ENCODE data around the gene PDLIM5.
A peak's percentile ranks its signal among the peaks of the same experiment; 100 is the strongest.

PDLIM5 gene

DNA sequence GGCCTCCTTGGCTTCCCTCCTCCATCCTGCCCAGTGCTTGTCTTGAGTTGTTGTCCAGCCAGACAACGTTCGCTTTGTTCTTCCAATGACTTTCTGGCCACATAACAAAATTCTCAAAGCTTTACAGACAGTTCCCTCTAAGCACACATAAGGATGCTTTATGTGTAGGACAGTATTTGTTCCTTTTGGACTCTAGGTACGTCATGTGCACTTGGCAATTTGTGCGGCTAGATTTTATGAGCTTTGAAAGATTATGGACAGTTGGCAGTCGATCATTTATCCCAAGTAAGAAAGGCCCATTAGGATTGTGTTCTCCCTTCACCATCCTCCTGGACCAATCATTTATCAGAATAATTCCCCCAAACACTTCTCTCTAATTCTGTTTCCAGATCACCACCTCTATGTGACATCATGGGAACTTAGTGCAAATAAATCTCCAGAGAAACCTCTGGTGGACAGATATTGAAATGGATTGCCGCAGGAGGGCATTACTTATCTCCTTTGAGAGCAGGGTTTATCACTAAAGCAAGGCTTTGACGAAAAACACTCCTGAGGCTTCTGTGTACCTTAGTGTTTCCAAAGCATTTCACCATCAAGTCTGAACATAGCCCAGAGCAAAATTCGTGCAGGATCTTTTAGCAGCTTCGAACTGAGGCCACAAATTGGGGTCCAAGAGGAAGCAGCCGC is 228.6 kb downstream of the PDLIM5 start:
- no peak for DNase-seq (ENCODE audit: low read depth)
- TF ChIP-seq, protein P1, sequence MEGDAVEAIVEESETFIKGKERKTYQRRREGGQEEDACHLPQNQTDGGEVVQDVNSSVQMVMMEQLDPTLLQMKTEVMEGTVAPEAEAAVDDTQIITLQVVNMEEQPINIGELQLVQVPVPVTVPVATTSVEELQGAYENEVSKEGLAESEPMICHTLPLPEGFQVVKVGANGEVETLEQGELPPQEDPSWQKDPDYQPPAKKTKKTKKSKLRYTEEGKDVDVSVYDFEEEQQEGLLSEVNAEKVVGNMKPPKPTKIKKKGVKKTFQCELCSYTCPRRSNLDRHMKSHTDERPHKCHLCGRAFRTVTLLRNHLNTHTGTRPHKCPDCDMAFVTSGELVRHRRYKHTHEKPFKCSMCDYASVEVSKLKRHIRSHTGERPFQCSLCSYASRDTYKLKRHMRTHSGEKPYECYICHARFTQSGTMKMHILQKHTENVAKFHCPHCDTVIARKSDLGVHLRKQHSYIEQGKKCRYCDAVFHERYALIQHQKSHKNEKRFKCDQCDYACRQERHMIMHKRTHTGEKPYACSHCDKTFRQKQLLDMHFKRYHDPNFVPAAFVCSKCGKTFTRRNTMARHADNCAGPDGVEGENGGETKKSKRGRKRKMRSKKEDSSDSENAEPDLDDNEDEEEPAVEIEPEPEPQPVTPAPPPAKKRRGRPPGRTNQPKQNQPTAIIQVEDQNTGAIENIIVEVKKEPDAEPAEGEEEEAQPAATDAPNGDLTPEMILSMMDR (conservative IDR thresholded peaks at IDR 0.05; ENCODE audit: control insufficient read depth, insufficient read depth, low read depth, low read length), result no peak
- H3K4me3 ChIP-seq (ENCODE audit: control insufficient read depth, low read depth, low read length), result no peak overlapping the region

DNA sequence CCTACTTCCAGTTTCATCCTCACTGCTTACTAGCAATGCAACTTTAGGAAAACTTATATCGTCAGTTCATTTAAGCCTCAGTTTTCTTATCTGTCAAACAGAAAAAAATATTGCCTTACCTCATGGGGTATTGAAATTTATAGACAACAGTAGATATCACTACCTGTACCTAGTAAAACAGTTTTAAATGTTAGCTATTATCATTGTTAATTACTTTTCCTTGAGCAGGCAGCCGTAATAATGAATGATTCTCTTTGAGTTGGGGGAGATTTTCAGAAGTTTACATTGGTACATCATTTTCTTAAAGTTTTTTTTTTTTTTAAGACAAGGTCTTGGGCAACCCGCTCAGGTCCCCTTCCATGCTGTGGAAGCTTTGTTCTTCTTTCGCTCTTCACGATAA is 234.3 kb downstream of the PDLIM5 start:
- DNase-seq (ENCODE audit: low read depth), result no peak
- TF ChIP-seq, protein P1 (conservative IDR thresholded peaks at IDR 0.05; ENCODE audit: control insufficient read depth, insufficient read depth, low read depth, low read length), result no peak
- H3K4me3 ChIP-seq (ENCODE audit: control insufficient read depth, low read depth, low read length), result no peak overlapping the region

DNA sequence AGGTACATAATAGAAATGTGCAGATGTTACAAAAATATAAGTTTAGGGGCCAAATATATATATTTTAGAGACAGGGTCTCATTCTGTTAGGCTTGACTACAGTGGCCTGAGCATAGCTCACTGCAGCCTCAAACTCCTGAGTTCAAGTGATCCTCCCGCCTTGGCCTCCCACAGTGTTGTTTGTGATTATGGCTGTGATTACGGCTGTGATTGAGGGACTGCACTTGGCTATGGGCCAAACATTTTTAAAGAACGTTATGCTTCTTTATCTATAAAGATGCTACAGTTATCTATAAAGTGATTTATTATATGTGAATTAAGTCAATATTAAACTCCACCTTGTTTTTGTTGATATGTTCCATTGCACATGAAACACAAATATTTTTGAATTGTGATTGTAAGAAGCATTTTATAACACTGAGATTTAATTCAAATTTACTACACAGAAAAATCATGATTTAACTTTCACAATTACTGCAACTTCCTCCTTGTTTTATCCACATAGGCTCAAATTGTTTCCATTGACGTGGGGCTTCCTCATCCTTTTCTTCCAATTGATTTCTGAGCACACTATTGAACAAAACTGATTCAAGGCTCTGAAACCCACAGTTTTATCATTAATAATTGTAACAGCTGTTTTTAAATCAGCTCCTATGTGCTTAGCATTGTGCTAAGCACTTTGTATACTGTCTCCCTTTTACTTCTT is 237.6 kb downstream of the PDLIM5 start:
- no peak overlapping the region for H3K4me3 ChIP-seq (ENCODE audit: control insufficient read depth, low read depth, low read length)
- TF ChIP-seq, protein P1 (conservative IDR thresholded peaks at IDR 0.05; ENCODE audit: control insufficient read depth, insufficient read depth, low read depth, low read length), result no peak
- DNase-seq (ENCODE audit: low read depth), result no peak

DNA sequence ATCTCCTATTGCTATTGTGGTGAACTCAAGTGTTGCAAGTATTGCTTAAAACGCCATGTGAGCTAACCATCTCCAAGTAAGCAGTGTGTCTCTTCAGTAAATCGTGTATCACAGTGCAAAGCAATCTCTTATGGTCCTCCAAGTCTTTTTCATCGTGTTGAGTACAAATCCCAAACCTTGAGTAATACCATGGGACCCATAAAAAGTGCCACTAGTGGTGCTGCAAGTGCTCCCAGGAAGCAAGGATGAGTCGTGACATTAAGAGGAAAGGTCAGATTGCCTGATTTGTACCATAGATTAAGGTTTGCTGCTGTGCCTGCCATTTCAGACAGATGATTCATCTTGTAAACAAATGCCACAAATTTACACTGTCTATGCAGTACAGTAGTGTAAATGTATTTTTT is 239.1 kb downstream of the PDLIM5 start:
- TF ChIP-seq, protein P1 (conservative IDR thresholded peaks at IDR 0.05; ENCODE audit: control insufficient read depth, insufficient read depth, low read depth, low read length), result no peak
- peak; percentile 59 for DNase-seq (ENCODE audit: low read depth)

GRCh38 chr4:94691552-94691951 is 239.8 kb downstream of the PDLIM5 start:
- H3K4me3 ChIP-seq (ENCODE audit: control insufficient read depth, low read depth, low read length), result no peak overlapping the region
- TF ChIP-seq, protein P1 (conservative IDR thresholded peaks at IDR 0.05; ENCODE audit: control insufficient read depth, insufficient read depth, low read depth, low read length), result no peak
- DNase-seq (ENCODE audit: low read depth), result no peak

More for the DNA sequence above, 239.1 kb downstream of the PDLIM5 start:
- H3K4me3 ChIP-seq (ENCODE audit: control insufficient read depth, low read depth, low read length), result no peak overlapping the region

DNA sequence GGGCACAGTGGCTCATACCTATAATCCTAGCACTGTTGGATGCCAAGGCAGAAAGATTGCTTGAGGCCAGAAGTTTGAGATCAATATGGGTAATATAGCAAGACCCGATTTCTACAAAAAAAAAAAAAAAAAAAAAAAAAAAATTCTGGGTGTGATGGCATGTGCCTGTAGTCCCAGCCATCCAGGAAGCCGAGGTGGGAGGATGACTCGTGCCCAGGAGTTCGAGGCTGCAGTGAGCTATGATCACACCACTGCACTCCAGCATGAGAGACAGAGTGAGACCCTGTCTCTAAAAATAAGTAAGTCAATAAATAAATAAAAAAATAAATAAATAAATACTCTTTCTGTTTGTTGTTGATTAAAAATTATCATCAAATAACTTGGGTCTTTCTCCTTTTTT is 243.6 kb downstream of the PDLIM5 start:
- H3K4me3 ChIP-seq (ENCODE audit: control insufficient read depth, low read depth, low read length), result no peak overlapping the region
- TF ChIP-seq, protein P1 (conservative IDR thresholded peaks at IDR 0.05; ENCODE audit: control insufficient read depth, insufficient read depth, low read depth, low read length), result no peak
- peak; percentile 28 for DNase-seq (ENCODE audit: low read depth)

Data from fibroblast of mammary gland (primary cell).